Spleen (tissue), 7 donors: ENCODE results near the gene RBM20.

ENCODE experiments used
- POLR2AphosphoS5 ChIP-seq, 3 donors: sonication (generic); formaldehyde crosslinking; IDR thresholded peaks; one replicate each; pipeline ENCODE4 v1.5.1; 2017; ENCODE audit warnings: antibody characterized with exemption in 3 of 3
- TF ChIP-seq, protein P1 (sequence below), 11 experiments: fragments of 200-600 bp in 7 of 11; fragments of 450-650 bp in 4 of 11; sonication (generic) in 4 of 11; IDR thresholded peaks in 8 of 11; conservative IDR thresholded peaks in 3 of 11; 1 replicate in 7 of 11; 2 replicates in 4 of 11; pipeline versions ENCODE4 v1.4.0 to v1.8.0; 2016 to 2021; ENCODE audit warnings: antibody characterized with exemption in 11 of 11, inconsistent platforms in 4 of 11, mild to moderate bottlenecking in 1 of 11
- donor health status: DM: no; HTN: no; CAD: no; lungs with moderate emphysema.
- donor health status: DM: no; HTN: no; CAD: no.
- donor health status: DM: no; HTN: no; CAD: no.

DNA sequence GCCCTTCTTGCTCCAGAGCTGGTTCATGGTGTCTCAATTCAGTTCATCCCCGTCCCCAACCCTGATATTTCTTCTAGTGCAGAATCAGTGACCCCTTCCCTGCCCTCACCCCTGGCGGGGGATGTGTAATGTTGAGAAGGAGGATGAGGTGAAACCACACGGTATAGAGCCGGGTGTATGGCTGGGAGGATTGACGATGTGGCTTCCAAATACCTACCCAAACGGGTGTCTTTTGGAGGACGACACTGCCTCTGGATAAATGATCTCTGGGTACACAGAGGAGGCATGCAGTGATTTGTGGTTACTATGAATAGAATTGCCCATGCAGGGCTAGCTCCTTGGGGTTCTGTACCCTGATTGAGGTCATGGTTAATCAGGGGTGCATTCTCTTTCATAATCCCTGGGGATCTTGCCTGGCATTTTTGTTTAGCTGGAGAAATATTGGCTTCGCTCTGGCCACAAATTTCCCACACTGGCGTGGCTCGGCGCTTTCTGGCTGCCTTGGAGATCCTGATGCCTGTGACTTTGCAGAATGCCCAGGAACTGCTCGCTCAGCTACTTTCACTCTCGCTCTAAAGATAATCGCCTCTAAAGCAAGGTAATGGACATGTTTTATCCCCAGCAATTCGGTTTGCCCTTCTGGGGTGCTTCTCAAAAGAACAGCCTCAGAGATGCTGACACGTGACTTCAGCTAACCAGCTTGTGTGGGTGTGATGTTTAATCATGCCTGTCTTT lies 89.2 kb downstream of the RBM20 start:
- TF ChIP-seq POLR2AphosphoS5 (IDR thresholded peaks at IDR 0.05), result no peak
- TF ChIP-seq, protein P1, sequence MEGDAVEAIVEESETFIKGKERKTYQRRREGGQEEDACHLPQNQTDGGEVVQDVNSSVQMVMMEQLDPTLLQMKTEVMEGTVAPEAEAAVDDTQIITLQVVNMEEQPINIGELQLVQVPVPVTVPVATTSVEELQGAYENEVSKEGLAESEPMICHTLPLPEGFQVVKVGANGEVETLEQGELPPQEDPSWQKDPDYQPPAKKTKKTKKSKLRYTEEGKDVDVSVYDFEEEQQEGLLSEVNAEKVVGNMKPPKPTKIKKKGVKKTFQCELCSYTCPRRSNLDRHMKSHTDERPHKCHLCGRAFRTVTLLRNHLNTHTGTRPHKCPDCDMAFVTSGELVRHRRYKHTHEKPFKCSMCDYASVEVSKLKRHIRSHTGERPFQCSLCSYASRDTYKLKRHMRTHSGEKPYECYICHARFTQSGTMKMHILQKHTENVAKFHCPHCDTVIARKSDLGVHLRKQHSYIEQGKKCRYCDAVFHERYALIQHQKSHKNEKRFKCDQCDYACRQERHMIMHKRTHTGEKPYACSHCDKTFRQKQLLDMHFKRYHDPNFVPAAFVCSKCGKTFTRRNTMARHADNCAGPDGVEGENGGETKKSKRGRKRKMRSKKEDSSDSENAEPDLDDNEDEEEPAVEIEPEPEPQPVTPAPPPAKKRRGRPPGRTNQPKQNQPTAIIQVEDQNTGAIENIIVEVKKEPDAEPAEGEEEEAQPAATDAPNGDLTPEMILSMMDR (IDR thresholded peaks at IDR 0.05 in 8 of 11, conservative IDR thresholded peaks at IDR 0.05 in 3 of 11), result no peak
